ENCODE results near the gene MGAT4B.

Gene MGAT4B

GRCh38 chr5:179806250-179807048, at the start of gene MGAT4B:
Gene MGAT4B (minus strand): TSS chr5:179806866. CDS start chr5:179806583, 283 bp downstream.
- DNase-seq (ENCODE audit: low read depth), result peak; percentile 88
- TF ChIP-seq CTCF (IDR thresholded peaks at IDR 0.05; ENCODE audit: insufficient read depth, low read depth, low read length, missing control alignments), result no peak

GRCh38 chr5:179854356-179854755, 47.7 kb upstream of the MGAT4B start:
- TF ChIP-seq CTCF (IDR thresholded peaks at IDR 0.05; ENCODE audit: insufficient read depth, low read depth, low read length, missing control alignments), result no peak
- no peak for DNase-seq (ENCODE audit: low read depth)
- no peak overlapping the region for H3K4me3 ChIP-seq (ENCODE audit: low read depth, low read length)

More at GRCh38 chr5:179806250-179807048, at the start of gene MGAT4B:
- peak within 1 kb of the TSS; percentile 87 for H3K4me3 ChIP-seq (ENCODE audit: low read depth, low read length)

GRCh38 chr5:179852993-179853547, 46.4 kb upstream of the MGAT4B start:
- TF ChIP-seq CTCF (IDR thresholded peaks at IDR 0.05; ENCODE audit: insufficient read depth, low read depth, low read length, missing control alignments), result no peak
- DNase-seq (ENCODE audit: low read depth), result peak; percentile 63
- H3K4me3 ChIP-seq (ENCODE audit: low read depth, low read length), result peak overlapping the region; percentile 9; the same call in 1 of the 2 replicates

- TF ChIP-seq CTCF (IDR thresholded peaks at IDR 0.05; ENCODE audit: insufficient read depth, low read depth, low read length, missing control alignments), result no peak
- no peak overlapping the region for H3K4me3 ChIP-seq (ENCODE audit: low read depth, low read length)
- DNase-seq (ENCODE audit: low read depth), result no peak
These were observed 35.0 kb upstream of the MGAT4B start for GRCh38 chr5:179841621-179842020.

GRCh38 chr5:179840766-179841165, 34.1 kb upstream of the MGAT4B start:
- no peak for TF ChIP-seq CTCF (IDR thresholded peaks at IDR 0.05; ENCODE audit: insufficient read depth, low read depth, low read length, missing control alignments)
- no peak overlapping the region for H3K4me3 ChIP-seq (ENCODE audit: low read depth, low read length)
- no peak for DNase-seq (ENCODE audit: low read depth)

- no peak overlapping the region for H3K4me3 ChIP-seq (ENCODE audit: low read depth, low read length)
- DNase-seq (ENCODE audit: low read depth), result no peak
- no peak for TF ChIP-seq CTCF (IDR thresholded peaks at IDR 0.05; ENCODE audit: insufficient read depth, low read depth, low read length, missing control alignments)
These were observed 33.7 kb upstream of the MGAT4B start for GRCh38 chr5:179840321-179840720.
